Spleen (tissue), 11 donors: Measurements from ENCODE around the gene DNAAF2. TPM values are rescaled to one million over a fixed set of nuclear protein-coding genes. Genes with fewer than 3 reads are reported as not detected.

Experiments used
- DNase-seq: peaks from one replicate; pipeline ENCODE4 v3.0.0-alpha.2; 2020
- H3K27ac ChIP-seq, 8 donors: fragments of 200-600 bp; sonication (generic) in 7 of 8; 1 replicate in 4 of 8; 2 replicates in 4 of 8; pipeline versions ENCODE4 v1.5.0 to v1.8.0; 2016 to 2021; ENCODE audit warnings: inconsistent platforms in 4 of 8, mild to moderate bottlenecking in 4 of 8, moderate library complexity in 1 of 8
- H3K27me3 ChIP-seq, 7 donors: fragments of 200-600 bp; sonication (generic) in 6 of 7; replicated peaks in 1 of 7; 1 replicate in 4 of 7; 2 replicates in 3 of 7; pipeline versions ENCODE4 v1.5.0 to v1.8.0; 2016 to 2021; ENCODE audit warnings: inconsistent platforms in 3 of 7, mild to moderate bottlenecking in 1 of 7
- H3K36me3 ChIP-seq, 6 donors: fragments of 200-600 bp; sonication (generic) in 5 of 6; 1 replicate in 4 of 6; 2 replicates in 2 of 6; pipeline versions ENCODE4 v1.5.0 to v1.8.0; 2016 to 2021; ENCODE audit warnings: inconsistent platforms in 2 of 6
- H3K4me1 ChIP-seq, 6 donors: fragments of 200-600 bp; sonication (generic) in 5 of 6; 1 replicate in 3 of 6; 2 replicates in 3 of 6; pipeline versions ENCODE4 v1.5.0 to v1.8.0; 2016 to 2021; ENCODE audit warnings: inconsistent platforms in 3 of 6
- H3K4me3 ChIP-seq, 8 donors: fragments of 200-600 bp; sonication (generic) in 7 of 8; 1 replicate in 4 of 8; 2 replicates in 4 of 8; pipeline versions ENCODE4 v1.5.0 to v1.8.0; 2016 to 2021; ENCODE audit warnings: inconsistent platforms in 4 of 8, mild to moderate bottlenecking in 4 of 8, moderate library complexity in 2 of 8
- H3K9me3 ChIP-seq, 8 donors: fragments of 200-600 bp; sonication (generic) in 7 of 8; 1 replicate in 4 of 8; 2 replicates in 4 of 8; pipeline versions ENCODE4 v1.5.0 to v1.8.0; 2016 to 2021; ENCODE audit warnings: inconsistent platforms in 4 of 8
- CTCF ChIP-seq, 11 experiments: fragments of 200-600 bp in 7 of 11; fragments of 450-650 bp in 4 of 11; sonication (generic) in 4 of 11; IDR thresholded peaks in 8 of 11; conservative IDR thresholded peaks in 3 of 11; 1 replicate in 7 of 11; 2 replicates in 4 of 11; pipeline versions ENCODE4 v1.4.0 to v1.8.0; 2016 to 2021; ENCODE audit warnings: antibody characterized with exemption in 11 of 11, inconsistent platforms in 4 of 11, mild to moderate bottlenecking in 1 of 11
- POLR2A ChIP-seq, 3 donors: fragments of 450-650 bp; IDR thresholded peaks; one replicate each; pipeline ENCODE4 v1.5.1; 2017; ENCODE audit warnings: antibody characterized with exemption in 3 of 3, mild to moderate bottlenecking in 1 of 3
- POLR2AphosphoS5 ChIP-seq, 3 donors: sonication (generic); formaldehyde crosslinking; IDR thresholded peaks; one replicate each; pipeline ENCODE4 v1.5.1; 2017; ENCODE audit warnings: antibody characterized with exemption in 3 of 3
- WGBS, 5 donors: extraction: QIAGEN DNeasy Blood & Tissue Kit in 3 of 5; methylation state at CpG; one replicate each; pipeline versions ENCODE4 v1.1.5 to v1.1.7; 2013 to 2018; 5-methylcytosine and 5-hydroxymethylcytosine counted together
- intact Hi-C: fragments of 100-400 bp; cut with DNase I; formaldehyde crosslinking; loops from one replicate; pipeline ENCODE4 v1.15.0; 2023; ENCODE audit warnings: low total_unique reads
- polyA plus RNA-seq, 3 donors: library from polyadenylated mRNA; stranded (reverse); fragments of 200-250 nt; gene quantifications; one replicate each; pipeline ENCODE4 v1.2.1, GENCODE V29; 2013
- total RNA-seq, 7 donors: library from RNA; depleted of rRNA in 3 of 7; stranded (reverse); fragments of >200 nt in 3 of 7; fragmentation: NEBNext Ultra II Directional in 4 of 7; extraction: Animal tissue kit (Norgen Biotek cat#: 25700) in 4 of 7; gene quantifications; one replicate each; pipeline versions ENCODE4 v1.1.0 to v1.2.1, GENCODE V29; 2016 to 2021
- donor health status: healthy with polysubstance abuse.
- donor health status: DM: no; HTN: no; CAD: no; lungs with moderate emphysema.
- donor health status: DM: no; HTN: no; CAD: no.
- donor health status: Bipolar disorder and iron deficiency.
- donor health status: healthy.
- donor health status: DM: no; HTN: no; CAD: no.
- donor health status: DM: yes; HTN: yes; CAD: no.

Gene DNAAF2
- total and polyA plus RNA-seq, 10 donors, result 3.9 to 10.1 (median 6.5) TPM

GRCh38 chr14:49622022-49622607 lies 12.9 kb downstream of the DNAAF2 start:
- DNase-seq, result no peak
- Histone ChIP-seq H3K27me3 (no peaks in the 10 kb centered on the region), H3K27ac (peak overlapping the region in 5 of 8 donors; percentile 94 to 98 (median 97)), H3K36me3 (peaks cover 0 to 40% (median 14%) of the 10 kb centered on the region in 6 donors), H3K4me1 (peaks cover 39 to 83% (median 72%) of the 10 kb centered on the region in 6 donors), H3K9me3 (no peaks in the 10 kb centered on the region), H3K4me3 (peak overlapping the region; percentile 82 to 98 (median 88))
- intact Hi-C loops, result loop anchor here (10.0 kb wide), 1 partner anchor 213 kb away; no protein-coding TSS in a partner anchor
- TF ChIP-seq POLR2A (IDR thresholded peaks at IDR 0.05) (no peak), CTCF (IDR thresholded peaks at IDR 0.05 in 8 of 11, conservative IDR thresholded peaks at IDR 0.05 in 3 of 11) (no peak), POLR2AphosphoS5 (IDR thresholded peaks at IDR 0.05) (no peak)
- 51 to 63% (median 59%) methylated on average over 3 of the region's 3 CpGs for WGBS, 5 donors

- peak overlapping the region; percentile 86 to 98 (median 97) for H3K27ac ChIP-seq
These were observed 13.7 kb downstream of the DNAAF2 start for GRCh38 chr14:49621114-49621881.

GRCh38 chr14:49620182-49621113 lies 14.6 kb downstream of the DNAAF2 start, which contains the start of the genes MGAT2 and RPL36AL:
TSS of gene MGAT2 (plus strand) at chr14:49620799. CDS start at chr14:49621269, 470 bp downstream.
TSS of gene RPL36AL (minus strand) at chr14:49620626. CDS start at chr14:49619104, 1,522 bp downstream.
- 0 to 1% (median 0%) methylated on average over 58 to 85 of the region's 85 CpGs for WGBS, 5 donors
- Histone ChIP-seq H3K4me3 (peak within 1 kb of the TSS; percentile 82 to 98 (median 88)), H3K27me3 (no peaks in the 10 kb centered on the region), H3K9me3 (no peaks in the 10 kb centered on the region), H3K4me1 (peaks cover 39 to 81% (median 68%) of the 10 kb centered on the region in 6 donors), H3K36me3 (peaks cover 0 to 39% (median 15%) of the 10 kb centered on the region in 6 donors), H3K27ac (peak within 1 kb of the TSS; percentile 86 to 98 (median 97))
- intact Hi-C loops, result loop anchor here (10.0 kb wide), 1 partner anchor 214 kb away; no protein-coding TSS in a partner anchor
- peak; percentile 99 for TF ChIP-seq POLR2AphosphoS5 (IDR thresholded peaks at IDR 0.05)
- TF ChIP-seq CTCF (IDR thresholded peaks at IDR 0.05 in 8 of 11, conservative IDR thresholded peaks at IDR 0.05 in 3 of 11), result peak in 8 of 11 experiments; percentile 24 to 63 (median 42)
- peak; percentile 71 to 84 (median 76) for TF ChIP-seq POLR2A (IDR thresholded peaks at IDR 0.05)
- DNase-seq, result peak; percentile 98

More at GRCh38 chr14:49621114-49621881, 13.7 kb downstream of the DNAAF2 start:
- peak overlapping the region; percentile 82 to 98 (median 88) for H3K4me3 ChIP-seq
- intact Hi-C loops, result loop anchor here (10.0 kb wide), 1 partner anchor 214 kb away; no protein-coding TSS in a partner anchor
- H3K27me3 ChIP-seq, result no peaks in the 10 kb centered on the region
- peaks cover 0 to 40% (median 15%) of the 10 kb centered on the region in 6 donors for H3K36me3 ChIP-seq
- peaks cover 39 to 88% (median 73%) of the 10 kb centered on the region in 6 donors for H3K4me1 ChIP-seq
- TF ChIP-seq CTCF (IDR thresholded peaks at IDR 0.05 in 8 of 11, conservative IDR thresholded peaks at IDR 0.05 in 3 of 11) (peak in 1 of 11 experiments; percentile 8), POLR2A (IDR thresholded peaks at IDR 0.05) (no peak)
- DNase-seq, result peak; percentile 97
- WGBS, 5 donors, result 2 to 20% (median 5%) methylated on average over 4 to 65 of the region's 65 CpGs
- no peaks in the 10 kb centered on the region for H3K9me3 ChIP-seq
